Urothelium cell line (cell line): Measurements from ENCODE around the gene CHST14.
A peak's percentile ranks its signal among the peaks of the same experiment; 100 is the strongest.

ENCODE experiments used
- DNase-seq: peaks from one replicate; pipeline ENCODE4 v3.0.0; 2011; ENCODE audit warnings: low spot score, mixed read lengths
- FAIRE-seq: peaks from 2 replicates; lab custom pipeline; 2011; peaks lifted over from hg19 to GRCh38; lab: Jason Lieb, UNC

Gene CHST14

GRCh38 chr15:40487816-40488682, 17.3 kb downstream of the CHST14 start:
- DNase-seq (no peak), FAIRE-seq (no peak)

DNA sequence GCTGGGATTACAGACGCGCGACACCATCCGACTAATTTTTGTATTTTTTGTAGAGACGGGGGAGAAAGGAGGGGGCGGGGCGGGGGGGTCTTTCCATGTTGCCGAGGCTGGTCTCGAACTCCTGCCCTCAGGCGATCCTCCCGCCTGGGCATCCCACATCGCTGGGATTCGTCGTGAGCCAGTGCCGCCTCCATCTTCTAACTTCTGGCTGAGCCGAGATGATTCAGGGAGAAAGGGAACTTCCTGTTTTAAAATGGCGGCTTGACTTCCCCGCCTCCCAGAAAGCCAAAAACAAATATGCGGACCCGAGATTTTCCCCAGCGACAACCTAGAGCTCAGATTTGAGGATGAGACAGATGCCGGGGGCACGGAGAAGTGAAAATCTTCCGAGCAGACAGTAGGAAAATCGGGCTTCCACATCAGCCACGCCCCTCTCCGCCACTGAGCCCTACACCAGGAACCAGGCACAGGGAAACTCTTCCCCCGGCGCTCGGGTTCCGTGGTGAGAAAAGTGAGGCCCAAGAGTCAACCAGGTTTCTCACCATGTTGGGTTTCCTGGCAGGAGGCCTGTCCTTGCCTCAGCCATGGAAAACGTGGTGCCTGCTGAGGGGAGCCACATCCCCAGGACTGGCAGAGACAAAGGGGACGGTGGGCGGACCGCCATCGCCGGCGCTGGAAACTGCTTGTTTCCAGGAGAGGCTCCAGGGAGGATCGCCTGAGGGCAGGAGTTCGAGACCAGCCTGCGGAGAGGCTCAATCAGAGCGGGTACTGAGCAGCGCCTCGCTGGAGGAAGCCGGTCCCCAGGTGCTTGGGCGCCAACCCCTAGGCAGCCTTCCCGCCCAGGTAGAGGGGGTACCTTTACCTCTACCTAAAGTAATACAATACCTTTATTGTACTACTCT, 18.7 kb downstream of the CHST14 start:
- FAIRE-seq (no peak), DNase-seq (no peak)

DNA sequence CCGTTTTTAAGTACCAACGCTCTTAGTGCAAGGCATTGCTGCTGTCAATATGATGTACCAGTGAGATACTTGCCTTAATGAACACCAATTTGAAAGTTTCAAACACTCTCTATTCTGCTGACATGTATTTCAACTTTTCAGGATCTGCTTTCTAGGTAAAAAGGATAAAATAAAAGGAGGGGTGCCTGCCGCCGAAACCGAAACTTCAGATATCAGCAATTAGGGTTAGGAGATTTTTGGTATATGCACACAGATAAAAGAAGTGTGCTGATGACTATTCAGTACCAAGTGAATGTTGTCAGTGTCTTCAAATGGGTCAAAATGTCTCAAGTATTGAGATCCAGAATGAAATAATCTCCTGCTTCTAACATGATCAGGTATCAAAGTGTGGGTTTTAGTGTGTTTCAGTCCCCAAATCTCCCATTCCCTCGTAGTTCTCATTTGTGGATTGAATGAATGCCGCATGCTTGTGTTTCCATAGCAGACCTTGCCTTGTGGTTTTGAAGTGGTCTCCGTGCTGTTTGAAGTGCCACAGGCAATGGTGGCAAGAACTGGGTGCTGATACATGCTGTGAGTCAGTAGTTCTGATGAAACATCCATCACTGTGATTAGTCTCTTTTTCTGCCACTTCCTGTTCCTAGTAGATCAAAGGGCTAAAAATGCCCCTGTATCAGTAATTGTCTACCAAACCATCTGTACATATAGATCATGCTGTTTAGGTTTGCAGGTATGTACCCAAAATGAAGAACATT, 22.5 kb downstream of the CHST14 start:
- no peak for DNase-seq
- FAIRE-seq: peak; percentile 74

- DNase-seq (no peak), FAIRE-seq (no peak)
Observed at GRCh38 chr15:40495516-40495915, 24.7 kb downstream of the CHST14 start.

DNA sequence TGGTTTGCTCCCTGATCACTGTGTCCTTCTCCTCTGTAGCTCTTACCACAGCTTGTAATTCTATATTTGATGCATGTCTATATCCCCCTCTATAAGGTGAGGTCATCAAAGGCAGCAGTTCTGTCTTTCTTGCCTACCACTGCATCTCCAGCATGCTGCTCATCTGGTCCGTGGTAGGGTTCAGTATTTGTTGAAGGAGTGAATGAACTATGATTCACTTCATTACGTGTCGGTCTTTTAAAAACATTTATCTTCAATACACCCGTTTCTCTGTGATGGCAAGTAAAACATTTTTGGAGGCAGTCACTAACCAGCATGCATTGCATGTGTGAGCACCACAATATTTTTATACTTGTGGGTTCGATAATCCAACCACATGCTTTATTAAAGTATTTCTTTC, 27.6 kb downstream of the CHST14 start:
- DNase-seq: no peak
- FAIRE-seq: no peak

- FAIRE-seq (no peak), DNase-seq (no peak)
Observed at GRCh38 chr15:40498891-40499290, 28.1 kb downstream of the CHST14 start.

GRCh38 chr15:40499931-40500330, 29.1 kb downstream of the CHST14 start:
- no peak for DNase-seq
- FAIRE-seq: no peak

GRCh38 chr15:40500568-40501330, 30.0 kb downstream of the CHST14 start:
- FAIRE-seq: no peak

DNA sequence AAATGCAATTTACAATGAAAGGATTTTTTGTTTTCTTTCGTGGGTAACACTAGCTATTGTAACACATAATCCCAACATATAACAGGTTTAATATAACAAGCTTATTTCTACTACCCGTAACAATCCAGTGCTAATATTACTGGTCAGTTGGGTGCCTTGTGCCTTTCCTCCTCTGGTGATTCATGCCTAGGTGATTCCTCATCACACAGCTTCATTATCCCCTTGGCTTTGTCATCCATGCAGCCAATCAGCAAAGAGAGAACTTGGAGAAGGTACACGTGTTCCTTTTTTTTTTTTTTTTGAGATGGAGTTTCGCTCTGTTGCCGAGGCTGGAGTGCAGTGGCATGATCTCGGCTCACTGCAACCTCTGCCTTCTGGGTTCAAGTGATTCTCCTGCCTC, 30.7 kb downstream of the CHST14 start:
- peak; percentile 42 for DNase-seq
- no peak for FAIRE-seq

More at GRCh38 chr15:40500568-40501330, 30.0 kb downstream of the CHST14 start:
- no peak for DNase-seq

- FAIRE-seq: no peak
- DNase-seq: peak; percentile 94
Observed at GRCh38 chr15:40506964-40507571, 36.3 kb downstream of the CHST14 start.

DNA sequence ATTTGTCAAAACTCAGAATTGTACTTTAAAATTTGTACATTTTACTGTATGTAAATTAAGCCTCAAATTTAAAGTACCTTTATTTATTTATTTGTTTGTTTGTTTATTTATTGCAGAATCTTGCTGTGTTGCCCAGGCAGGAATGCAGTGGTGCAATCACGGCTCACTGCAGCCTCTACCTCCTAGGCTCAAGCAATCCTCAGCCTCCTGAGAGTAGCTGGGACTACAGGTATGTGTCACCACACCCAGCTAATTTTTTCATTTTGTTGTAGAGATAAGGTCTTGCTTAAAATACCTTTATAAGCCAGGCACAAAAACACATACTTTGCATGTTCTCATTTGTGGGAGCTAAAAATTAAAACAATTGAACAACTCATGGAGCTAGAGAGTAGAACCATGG, 37.4 kb downstream of the CHST14 start:
- no peak for DNase-seq
- no peak for FAIRE-seq

DNA sequence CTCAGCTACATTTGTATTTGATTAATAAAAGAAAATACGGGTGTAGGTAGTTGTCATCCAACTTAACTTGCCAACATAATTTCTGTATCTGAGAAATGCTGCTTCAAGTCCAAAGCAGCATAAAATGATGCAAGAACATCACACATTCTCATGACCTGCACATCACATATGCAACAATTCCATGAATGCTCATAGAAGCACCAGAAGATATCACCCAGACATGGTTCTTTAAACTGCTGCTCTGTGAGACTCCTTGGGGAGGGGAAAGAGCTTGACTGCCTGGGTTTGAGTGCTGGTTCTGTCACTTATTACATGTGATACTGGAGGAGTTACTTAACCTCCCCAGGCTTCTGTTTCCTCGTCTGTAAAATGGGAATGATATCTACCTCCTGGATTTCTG, 39.4 kb downstream of the CHST14 start:
- DNase-seq (no peak), FAIRE-seq (no peak)

- no peak for FAIRE-seq
- DNase-seq: no peak
Observed at GRCh38 chr15:40511093-40511471, 40.3 kb downstream of the CHST14 start.

GRCh38 chr15:40511472-40512133, 40.8 kb downstream of the CHST14 start:
- DNase-seq (no peak), FAIRE-seq (no peak)

DNA sequence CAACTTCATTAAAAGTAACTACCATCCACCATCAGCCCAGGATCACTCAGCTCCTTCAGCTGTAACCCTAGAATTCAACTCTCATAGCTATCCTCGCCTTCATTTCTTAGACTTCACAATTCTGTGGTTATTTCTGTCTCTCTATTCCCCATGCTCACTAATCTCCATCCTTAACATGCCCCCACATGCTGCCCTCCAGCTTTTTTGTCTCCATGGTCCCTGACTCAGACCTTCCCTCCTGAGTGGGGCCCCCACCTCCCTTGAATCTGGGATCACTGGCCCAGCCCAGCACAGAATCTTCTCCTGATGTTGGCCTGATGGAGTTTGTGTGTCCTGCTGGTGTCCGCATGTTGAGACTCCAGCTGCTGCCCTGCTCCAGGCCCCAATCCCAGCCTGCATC, 41.7 kb downstream of the CHST14 start:
- no peak for DNase-seq
- no peak for FAIRE-seq

DNA sequence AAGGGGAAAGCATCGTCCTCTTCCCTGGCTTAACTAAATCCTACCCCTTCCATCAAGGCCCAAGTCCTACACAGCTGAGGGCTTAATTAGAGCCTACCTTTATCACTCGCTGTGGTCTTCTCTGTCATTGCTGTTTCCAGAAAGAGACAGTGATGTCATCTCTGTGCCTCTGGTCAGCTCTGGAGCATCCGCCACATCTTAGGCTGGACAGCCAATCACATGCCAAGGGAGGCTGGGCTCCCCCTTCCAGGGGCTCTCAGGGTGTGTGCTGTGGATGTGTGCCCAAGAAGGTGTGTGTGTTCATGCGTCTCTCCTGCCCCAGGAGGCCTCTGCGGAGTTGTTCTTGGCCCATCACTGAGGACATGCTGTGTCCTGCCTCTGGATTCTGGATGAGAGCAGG, 42.8 kb downstream of the CHST14 start:
- no peak for FAIRE-seq
- no peak for DNase-seq

- no peak for FAIRE-seq
Observed at GRCh38 chr15:40516322-40516721, 45.5 kb downstream of the CHST14 start.

More at GRCh38 chr15:40516322-40516721, 45.5 kb downstream of the CHST14 start:
- DNase-seq: no peak
